ENCODE results near the gene RBM15B.

Gene RBM15B

GRCh38 chr3:51391566-51392354 is 675 bp downstream of the RBM15B start:
- DNase-seq (ENCODE audit: low read depth in 2 of 2): no peak

- DNase-seq (ENCODE audit: low read depth in 2 of 2): no peak
Observed at GRCh38 chr3:51392355-51393133, 1.5 kb downstream of the RBM15B start.

DNA sequence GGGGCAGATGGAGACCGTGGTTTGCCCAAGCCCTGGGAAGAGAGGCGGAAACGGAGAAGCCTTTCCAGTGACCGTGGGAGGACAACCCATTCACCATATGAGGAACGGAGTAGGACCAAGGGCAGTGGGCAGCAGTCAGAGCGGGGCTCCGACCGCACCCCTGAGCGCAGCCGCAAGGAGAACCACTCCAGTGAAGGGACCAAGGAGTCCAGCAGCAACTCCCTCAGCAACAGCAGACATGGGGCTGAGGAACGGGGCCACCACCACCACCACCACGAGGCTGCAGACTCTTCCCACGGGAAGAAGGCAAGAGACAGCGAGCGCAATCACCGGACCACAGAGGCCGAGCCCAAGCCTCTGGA is 2.0 kb downstream of the RBM15B start:
- no peak for DNase-seq (ENCODE audit: low read depth in 2 of 2)

GRCh38 chr3:51393564-51393963 is 2.5 kb downstream of the RBM15B start:
- no peak for DNase-seq (ENCODE audit: low read depth in 2 of 2)

GRCh38 chr3:51394541-51394940 is 3.5 kb downstream of the RBM15B start:
- no peak for DNase-seq (ENCODE audit: low read depth in 2 of 2)

DNA sequence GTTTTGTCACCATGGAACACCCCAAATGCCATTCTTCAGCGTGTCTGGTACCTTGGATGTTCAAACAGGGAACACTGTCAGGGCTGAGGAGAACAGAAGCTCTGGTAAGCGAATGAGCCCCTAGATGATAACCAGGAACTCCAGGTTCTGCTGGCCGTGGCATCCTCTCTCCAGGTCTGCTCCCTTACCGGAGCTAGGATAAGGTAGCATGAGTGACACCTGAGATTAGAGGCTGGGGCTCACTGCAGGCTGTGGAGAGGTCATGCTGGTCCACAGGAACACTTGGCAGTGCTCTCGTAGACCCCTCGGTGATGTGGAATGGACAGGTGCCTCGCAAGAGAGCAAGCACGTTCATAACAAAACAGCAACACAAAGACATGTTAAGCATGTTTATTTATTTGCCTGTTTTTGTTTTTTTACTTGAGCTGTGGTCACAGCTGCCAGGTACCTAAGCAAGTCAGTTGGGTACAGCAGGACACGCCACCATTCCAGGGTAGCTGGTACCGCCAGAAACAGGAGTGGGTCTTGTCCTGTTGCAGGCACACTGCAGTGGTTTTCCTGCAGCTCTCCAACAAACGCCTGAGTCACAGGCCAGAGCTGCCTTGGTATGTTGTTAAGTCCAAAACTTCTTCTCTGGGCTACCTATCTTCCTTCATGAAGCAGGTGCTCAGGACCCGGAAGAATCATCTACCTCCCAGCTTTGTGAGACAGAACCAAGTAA is 4.6 kb downstream of the RBM15B start:
- no peak for DNase-seq (ENCODE audit: low read depth in 2 of 2)

- no peak for DNase-seq (ENCODE audit: low read depth in 2 of 2)
Observed at GRCh38 chr3:51396401-51396800, 5.3 kb downstream of the RBM15B start.

DNA sequence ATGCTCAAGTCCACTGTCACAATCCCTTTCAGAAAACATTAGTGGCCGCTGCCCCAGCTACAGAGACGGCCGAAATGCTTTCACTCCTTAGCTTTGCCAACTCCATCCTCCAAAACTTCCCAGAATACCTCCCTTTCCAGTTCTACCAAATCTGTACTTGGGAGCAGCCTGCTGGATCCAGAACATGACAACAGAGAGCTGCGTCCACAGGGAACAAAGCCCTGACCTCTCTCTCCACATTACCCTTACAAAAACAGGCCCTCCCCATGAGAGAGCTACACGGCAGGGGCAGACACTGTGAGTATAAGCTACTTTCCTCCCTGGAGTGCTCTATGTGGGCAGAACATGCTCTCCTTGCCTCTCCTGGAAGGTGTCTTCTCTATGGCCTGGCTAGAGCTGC is 6.3 kb downstream of the RBM15B start:
- no peak for DNase-seq (ENCODE audit: low read depth in 2 of 2)

- DNase-seq (ENCODE audit: low read depth in 2 of 2): no peak
Observed at GRCh38 chr3:51398595-51399310, 7.7 kb downstream of the RBM15B start.

- DNase-seq (ENCODE audit: low read depth in 2 of 2): no peak
Observed at GRCh38 chr3:51400166-51400565, 9.1 kb downstream of the RBM15B start.

- no peak for DNase-seq (ENCODE audit: low read depth in 2 of 2)
Observed at GRCh38 chr3:51401735-51402134, 10.7 kb downstream of the RBM15B start.

DNA sequence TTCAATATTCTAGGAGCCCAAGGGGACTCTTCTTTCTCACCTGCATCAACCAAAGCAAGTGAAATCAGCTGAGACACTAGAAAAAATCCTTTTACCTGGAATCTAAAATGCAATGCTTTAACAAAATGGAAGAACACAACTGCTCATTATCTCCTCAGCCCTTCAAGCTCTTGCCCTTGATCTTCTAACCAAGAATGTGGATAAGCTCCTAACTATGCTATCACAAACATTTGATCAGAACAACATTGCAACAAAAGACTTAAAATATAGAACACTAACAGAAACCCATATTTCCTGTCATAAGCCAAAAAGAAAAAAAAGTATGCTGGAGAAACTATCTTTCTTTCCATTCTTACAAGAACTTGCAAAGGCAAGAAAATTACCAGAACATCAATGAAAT is 12.6 kb downstream of the RBM15B start:
- no peak for DNase-seq (ENCODE audit: low read depth in 2 of 2)

- no peak for DNase-seq (ENCODE audit: low read depth in 2 of 2)
Observed at GRCh38 chr3:51408021-51408420, 16.9 kb downstream of the RBM15B start.

DNA sequence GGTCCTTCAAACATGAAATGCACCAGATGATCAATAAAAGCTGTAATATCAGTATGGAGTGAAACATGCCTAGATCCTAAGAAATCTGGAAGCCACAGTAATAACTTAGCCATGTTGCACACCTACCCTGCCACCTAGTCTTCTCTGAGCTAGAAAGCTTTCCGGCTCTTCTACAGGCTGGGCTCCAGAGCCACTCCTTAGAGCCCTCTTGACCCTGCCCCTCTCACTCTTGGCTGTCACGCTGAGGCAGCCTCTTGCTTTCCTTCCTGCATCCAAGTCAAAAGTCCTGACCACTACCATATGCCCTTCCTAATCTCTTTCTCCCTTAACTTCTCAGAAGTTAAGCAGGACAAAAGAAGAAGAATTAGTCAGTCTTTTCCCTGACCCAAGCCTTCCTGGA is 17.7 kb downstream of the RBM15B start:
- DNase-seq (ENCODE audit: low read depth in 2 of 2): no peak

DNA sequence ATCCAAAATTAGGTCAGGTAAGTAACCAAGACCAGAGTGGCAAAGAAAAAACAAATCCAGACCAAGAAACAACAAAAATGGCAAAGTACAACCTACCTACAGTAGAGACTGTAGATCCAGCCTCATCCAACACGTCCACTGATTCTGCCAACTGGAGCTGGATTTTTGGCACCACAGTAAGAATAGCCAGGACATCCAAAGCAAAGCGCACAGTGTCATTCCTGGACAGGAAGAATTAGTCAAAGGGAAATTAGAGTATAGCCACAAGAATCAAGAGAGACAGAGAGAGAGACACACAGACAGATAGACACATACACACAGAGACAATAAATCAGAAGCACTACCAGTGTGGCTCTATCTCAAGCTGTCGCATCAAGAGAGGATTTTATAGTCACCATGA is 31.1 kb downstream of the RBM15B start:
- DNase-seq (ENCODE audit: low read depth in 2 of 2): no peak

- no peak for DNase-seq (ENCODE audit: low read depth in 2 of 2)
Observed at GRCh38 chr3:51426921-51427320, 35.8 kb downstream of the RBM15B start.

DNA sequence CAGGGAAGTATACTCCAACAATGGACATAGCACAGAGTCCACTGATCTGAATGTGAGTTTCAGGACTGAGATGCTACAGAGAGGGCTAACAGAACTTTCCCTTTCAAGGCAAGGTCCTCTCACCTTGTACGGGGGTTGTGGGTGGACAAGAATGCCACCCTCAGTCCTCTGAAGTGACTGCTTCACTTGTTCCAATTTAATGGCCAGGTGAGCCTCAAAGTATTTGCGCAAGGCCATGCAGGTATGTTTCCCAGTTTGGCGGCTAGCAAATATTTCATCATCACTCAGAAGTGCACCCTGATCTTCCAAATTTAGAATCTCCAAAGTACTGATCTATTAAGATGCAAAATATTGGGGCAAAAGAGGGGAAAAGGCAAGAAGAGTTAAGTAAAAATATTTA is 38.1 kb downstream of the RBM15B start:
- DNase-seq (ENCODE audit: low read depth in 2 of 2): no peak

GRCh38 chr3:51434110-51434509 is 43.0 kb downstream of the RBM15B start:
- DNase-seq (ENCODE audit: low read depth in 2 of 2): no peak

GRCh38 chr3:51434746-51435327 is 43.8 kb downstream of the RBM15B start:
- DNase-seq (ENCODE audit: low read depth in 2 of 2): peak in 1 of 2 donors; percentile 29

DNA sequence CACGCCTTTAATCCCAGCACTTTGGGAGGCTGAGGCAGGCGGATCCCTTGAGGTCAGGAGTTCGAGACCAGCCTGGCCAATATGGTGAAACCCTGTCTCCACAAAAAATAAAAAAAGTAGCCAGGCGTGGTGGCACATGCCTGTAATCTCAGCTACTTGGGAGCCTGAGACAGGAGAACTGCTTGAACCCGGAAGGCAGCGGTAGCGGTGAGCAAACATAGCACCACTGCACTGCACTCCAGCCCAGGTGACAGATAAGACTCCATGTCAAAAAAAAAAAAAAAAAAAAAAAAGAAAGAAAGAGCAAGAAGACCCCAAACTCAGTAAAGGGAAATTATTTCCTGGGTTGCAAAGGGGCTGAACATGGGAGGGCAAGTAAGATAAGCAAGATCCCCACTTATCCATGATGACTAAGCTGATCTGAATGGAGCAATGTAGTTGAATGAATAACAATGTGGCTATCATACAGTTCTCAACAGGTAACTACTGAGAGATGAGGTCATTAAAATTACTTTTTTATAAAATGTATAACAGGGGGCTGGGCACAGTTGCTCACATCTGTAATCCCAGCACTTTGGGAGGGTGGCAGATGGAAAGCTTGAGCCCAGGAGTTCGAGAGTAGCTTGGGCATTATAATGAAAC is 46.0 kb downstream of the RBM15B start:
- no peak for DNase-seq (ENCODE audit: low read depth in 2 of 2)

All from activated CD4-positive, alpha-beta T cell treated with anti-CD3 and anti-CD28 coated beads for 24 hours (primary cell).